HCT116 (cell line): Measurements from ENCODE around the gene NEMP2. TPM values are rescaled to one million over a fixed set of nuclear protein-coding genes. Genes with fewer than 3 reads are reported as not detected.

Source experiments
- ATAC-seq: fragments of 200-7000 bp; cut with Tn5 transposase; 2 replicates; pipeline ENCODE4 v1.9.1; 2020; ENCODE audit warnings: mild to moderate bottlenecking, moderate library complexity
- BruUV-seq: library from RNA; stranded (reverse); fragments of 400-500 nt; replicated peaks from 2 replicates; lab custom pipeline; 2021; lab: Mats Ljungman, UMichigan
- CTCF ChIA-PET: fragments of 300-600 bp; sonication (Branson Sonifier 250); formaldehyde crosslinking; loops from one replicate; lab custom pipeline; 2021; ENCODE audit warnings: antibody characterized with exemption; lab: Charles Lee
- POLR2A ChIA-PET: fragments of 300-600, 350-600 bp; sonication (Branson Sonifier 250); formaldehyde crosslinking; loops from one replicate; lab custom pipeline; 2021; ENCODE audit warnings: antibody characterized with exemption; lab: Charles Lee
- RAD21 ChIA-PET, 2 experiments: fragments of 300-600 bp; sonication (Branson Sonifier 250); formaldehyde crosslinking; loops; one replicate each; lab custom pipeline; 2023; ENCODE audit warnings: low total read pairs in 2 of 2; ENCODE audit not compliant: uncharacterized antibody in 2 of 2, unreplicated experiment in 2 of 2, low non-redundant PET in 1 of 2; lab: Charles Lee
- DNase-seq: peaks from one replicate; pipeline ENCODE4 v3.0.0-alpha.2; 2010; ENCODE audit warnings: low read depth, low spot score
- H2AFZ ChIP-seq: fragments of 200-600 bp; shearing (Covaris generic), sonication (generic); 2 replicates; pipeline ENCODE4 v1.6.1; 2017; ENCODE audit warnings: low read depth, mixed run types, mixed read lengths, antibody characterized with exemption, low read length; ENCODE audit not compliant: poor library complexity, severe bottlenecking
- H3K27ac ChIP-seq: 2 replicates; pipeline ENCODE4 v1.5.1; 2012; ENCODE audit warnings: low read depth, low read length
- H3K27me3 ChIP-seq: fragments of 200-600 bp; sonication (generic); 2 replicates; pipeline ENCODE4 v1.6.1; 2016; ENCODE audit warnings: mixed run types, low read length, mixed read lengths; ENCODE audit not compliant: insufficient read depth
- H3K36me3 ChIP-seq, 2 experiments: fragments of 200-500 bp in 1 of 2; fragments of 200-600 bp in 1 of 2; sonication (Bioruptor generic) in 1 of 2; sonication (generic) in 1 of 2; 2 replicates each; pipeline versions ENCODE4 v1.5.1 to v1.6.1; 2014 to 2016; ENCODE audit warnings: low read length in 2 of 2, inconsistent platforms in 1 of 2, mixed read lengths in 1 of 2, mixed run types in 1 of 2; ENCODE audit not compliant: insufficient read depth in 2 of 2, control insufficient read depth in 1 of 2
- H3K4me1 ChIP-seq, 2 experiments: fragments of 200-600 bp in 1 of 2; sonication (generic) in 1 of 2; 2 replicates each; pipeline versions ENCODE4 v1.5.1 to v1.6.1; 2012 to 2017; ENCODE audit warnings: low read length in 2 of 2, inconsistent platforms in 1 of 2, mild to moderate bottlenecking in 1 of 2, mixed read lengths in 1 of 2, mixed run types in 1 of 2, moderate library complexity in 1 of 2; ENCODE audit not compliant: insufficient read depth in 2 of 2, control insufficient read depth in 1 of 2
- H3K4me2 ChIP-seq: fragments of 200-600 bp; sonication (generic); 2 replicates; pipeline ENCODE4 v1.6.1; 2017; ENCODE audit warnings: mixed run types, low read length, mixed read lengths
- H3K4me3 ChIP-seq, 2 experiments: fragments of 200-600 bp in 1 of 2; sonication (generic) in 1 of 2; replicated peaks in 1 of 2; 2 replicates each; pipeline ENCODE4 v1.5.1; 2011 to 2016; ENCODE audit warnings: low read length in 2 of 2, control low read depth in 1 of 2, low read depth in 1 of 2, mild to moderate bottlenecking in 1 of 2, mixed read lengths in 1 of 2, mixed run types in 1 of 2
- H3K79me2 ChIP-seq: fragments of 200-600 bp; sonication (generic); 2 replicates; pipeline ENCODE4 v1.6.1; 2017; ENCODE audit warnings: mild to moderate bottlenecking, mixed run types, low read length, moderate library complexity, mixed read lengths; ENCODE audit not compliant: insufficient read depth
- H3K9ac ChIP-seq: fragments of 200-600 bp; sonication (generic); 2 replicates; pipeline ENCODE4 v1.6.1; 2016; ENCODE audit warnings: low read length, mixed read lengths
- H3K9me2 ChIP-seq: fragments of 200-600 bp; sonication (generic), shearing (Covaris generic); 2 replicates; pipeline ENCODE4 v1.6.1; 2017; ENCODE audit warnings: mixed run types, mild to moderate bottlenecking, moderate library complexity; ENCODE audit not compliant: insufficient read depth
- H3K9me3 ChIP-seq, 2 experiments: fragments of 200-500 bp in 1 of 2; fragments of 200-600 bp in 1 of 2; sonication (Bioruptor generic) in 1 of 2; sonication (generic) in 1 of 2; 2 replicates each; pipeline ENCODE4 v1.6.1; 2014 to 2017; ENCODE audit warnings: low read length in 2 of 2, mixed read lengths in 2 of 2, inconsistent platforms in 1 of 2, low read depth in 1 of 2, mild to moderate bottlenecking in 1 of 2, mixed run types in 1 of 2, moderate library complexity in 1 of 2; ENCODE audit not compliant: control insufficient read depth in 1 of 2, insufficient read depth in 1 of 2
- H4K20me1 ChIP-seq: fragments of 200-600 bp; sonication (generic), shearing (Covaris generic); 2 replicates; pipeline ENCODE4 v1.6.1; 2017; ENCODE audit warnings: mixed run types, mild to moderate bottlenecking, moderate library complexity; ENCODE audit not compliant: insufficient read depth
- ELF1 ChIP-seq: IDR thresholded peaks from 2 replicates; pipeline ENCODE4 v1.6.1; 2012; ENCODE audit warnings: low read depth, borderline replicate concordance
- RAD21 ChIP-seq: IDR thresholded peaks from 2 replicates; pipeline ENCODE4 v1.6.1; 2012; ENCODE audit warnings: low read depth, mild to moderate bottlenecking
- SP1 ChIP-seq: IDR thresholded peaks from 2 replicates; pipeline ENCODE4 v1.6.1; 2012; ENCODE audit warnings: low read depth
- TCF7L2 ChIP-seq: IDR thresholded peaks from 2 replicates; pipeline ENCODE4 v1.7.0; 2011; ENCODE audit warnings: borderline replicate concordance, inconsistent platforms; ENCODE audit not compliant: insufficient read depth, insufficient read length; ENCODE audit errors: extremely low read depth
- YY1 ChIP-seq: IDR thresholded peaks from 2 replicates; pipeline ENCODE4 v1.6.1; 2011; ENCODE audit warnings: low read length, low read depth, moderate library complexity, mild to moderate bottlenecking; ENCODE audit not compliant: insufficient replicate concordance; ENCODE audit errors: extremely low read depth
- ZNF274 ChIP-seq: fragments of 200-500 bp; sonication (Bioruptor generic); IDR thresholded peaks from 2 replicates; pipeline ENCODE4 v1.6.1; 2014; ENCODE audit warnings: mild to moderate bottlenecking, low read depth, low read length, inconsistent platforms
- intact Hi-C: fragments of 100-400 bp; cut with micrococcal nuclease; formaldehyde crosslinking; loops from 2 replicates; pipeline ENCODE4 v1.10.0; 2022
- total RNA-seq: library from RNA; stranded (reverse); gene quantifications from one replicate; pipeline ENCODE4 v1.2.1, GENCODE V29; 2021; ENCODE audit not compliant: unreplicated experiment

NEMP2 gene
- total RNA-seq, 1 experiment from 2014 or later, result 8.6 TPM

- H3K4me1 ChIP-seq, result peaks cover 0 to 10% of the 10 kb centered on the region in 2 experiments; a peak in 1 of 4 replicates
- BruUV-seq, result no TSS peak
- H3K4me3 ChIP-seq, result no peak overlapping the region
- H3K27ac ChIP-seq, result no peak overlapping the region
- ChIA-PET RAD21 (no interaction called here), CTCF (no interaction called here), POLR2A (no interaction called here)
- H3K9me2 ChIP-seq, result no peaks in the 10 kb centered on the region
- H4K20me1 ChIP-seq, result no peaks in the 10 kb centered on the region
- no peak overlapping the region for H3K4me2 ChIP-seq
- no peaks in the 10 kb centered on the region for H3K79me2 ChIP-seq
- H3K27me3 ChIP-seq, result no peaks in the 10 kb centered on the region
- H3K9me3 ChIP-seq, result no peaks in the 10 kb centered on the region
- H3K9ac ChIP-seq, result no peak overlapping the region
- DNase-seq (no peak), ATAC-seq (no peak)
- no peak overlapping the region for H2AFZ ChIP-seq
- intact Hi-C loops, result no loop called here
- H3K36me3 ChIP-seq, result no peaks in the 10 kb centered on the region
- no peak for TF ChIP-seq RAD21
- TF ChIP-seq ELF1, result no peak
- TF ChIP-seq ZNF274, result no peak
- TF ChIP-seq YY1, result no peak
- TF ChIP-seq TCF7L2, result no peak
- TF ChIP-seq, all 23 proteins: peak for 0
Observed at GRCh38 chr2:190527214-190527613, 7.3 kb downstream of the NEMP2 start.

- no peaks in the 10 kb centered on the region for H3K79me2 ChIP-seq
- no TSS peak for BruUV-seq
- intact Hi-C loops, result no loop called here
- no peak overlapping the region for H3K9ac ChIP-seq
- H3K4me2 ChIP-seq, result no peak overlapping the region
- H3K27me3 ChIP-seq, result no peaks in the 10 kb centered on the region
- no peak for DNase-seq
- H3K4me1 ChIP-seq, result peaks cover 0 to 10% of the 10 kb centered on the region in 2 experiments; a peak in 1 of 4 replicates
- POLR2A ChIA-PET, result no interaction called here
- H3K9me3 ChIP-seq, result no peaks in the 10 kb centered on the region
- no peaks in the 10 kb centered on the region for H3K36me3 ChIP-seq
- H3K4me3 ChIP-seq, result no peak overlapping the region
- no peak for TF ChIP-seq SP1
- no peak for TF ChIP-seq ZNF274
- no peak for TF ChIP-seq RAD21
- TF ChIP-seq, all 23 proteins: peak for 0
- no peaks in the 10 kb centered on the region for H3K9me2 ChIP-seq
- no peak overlapping the region for H3K27ac ChIP-seq
- ATAC-seq, result no peak
- CTCF ChIA-PET, result no interaction called here
- H4K20me1 ChIP-seq, result no peaks in the 10 kb centered on the region
- no peak overlapping the region for H2AFZ ChIP-seq
- RAD21 ChIA-PET, result no interaction called here
Observed at GRCh38 chr2:190526105-190526750, 8.3 kb downstream of the NEMP2 start.
